SK-N-SH treated with all-trans-retinoic acid at 6 μM for 48 hours (cell line): ENCODE results near the gene UNC45B.

Source experiments
- ATAC-seq: fragments of 200-7000 bp; cut with Tn5 transposase; 3 replicates; pipeline ENCODE4 v1.9.1; 2020; ENCODE audit warnings: mild to moderate bottlenecking, moderate library complexity
- ARNTL ChIP-seq: fragments of 450-650 bp; formaldehyde crosslinking; IDR thresholded peaks from 2 replicates; pipeline ENCODE4 v1.5.0; 2020; ENCODE audit warnings: low read depth, mild to moderate bottlenecking, moderate library complexity, borderline replicate concordance
- BACH2 ChIP-seq: fragments of 250-450 bp; sonication (Bioruptor Pico); IDR thresholded peaks from 2 replicates; pipeline ENCODE4 v1.9.0; 2021; ENCODE audit warnings: mild to moderate bottlenecking, borderline replicate concordance
- CSDC2 ChIP-seq: fragments of 250-450 bp; sonication (Bioruptor Pico); IDR thresholded peaks from 2 replicates; pipeline ENCODE4 v1.5.0; 2020; ENCODE audit warnings: mild to moderate bottlenecking, moderate library complexity
- GLIS3 ChIP-seq: fragments of 250-450 bp; sonication (Bioruptor Pico); IDR thresholded peaks from 2 replicates; pipeline ENCODE4 v1.5.0; 2020; ENCODE audit warnings: mild to moderate bottlenecking, moderate library complexity
- ISL1 ChIP-seq: fragments of 250-450 bp; sonication (Bioruptor Pico); IDR thresholded peaks from 2 replicates; pipeline ENCODE4 v2.1.2; 2022; ENCODE audit warnings: mild to moderate bottlenecking, moderate library complexity
- RARB ChIP-seq: fragments of 250-450 bp; sonication (Bioruptor Pico); IDR thresholded peaks from 2 replicates; pipeline ENCODE4 v1.8.0; 2021; ENCODE audit warnings: mild to moderate bottlenecking, moderate library complexity
- SNAI2 ChIP-seq: fragments of 250-450 bp; sonication (Bioruptor Pico); IDR thresholded peaks from 2 replicates; pipeline ENCODE4 v1.5.0; 2020; ENCODE audit warnings: mild to moderate bottlenecking, moderate library complexity
- TCF4 ChIP-seq: fragments of 250-450 bp; sonication (Bioruptor Pico); IDR thresholded peaks from 2 replicates; pipeline ENCODE4 v1.8.0; 2021; ENCODE audit warnings: mild to moderate bottlenecking, moderate library complexity, borderline replicate concordance
- ZC3H10 ChIP-seq: fragments of 250-450 bp; sonication (Bioruptor Pico); IDR thresholded peaks from 2 replicates; pipeline ENCODE4 v1.5.1; 2021; ENCODE audit warnings: mild to moderate bottlenecking, moderate library complexity
- ZFP3 ChIP-seq: fragments of 250-450 bp; sonication (Bioruptor Pico); IDR thresholded peaks from 2 replicates; pipeline ENCODE4 v1.5.0; 2020; ENCODE audit warnings: mild to moderate bottlenecking, moderate library complexity
- ZFP30 ChIP-seq: fragments of 450-650 bp; formaldehyde crosslinking; IDR thresholded peaks from 2 replicates; pipeline ENCODE4 v1.5.0; 2022; ENCODE audit warnings: mild to moderate bottlenecking, moderate library complexity
- ZNF565 ChIP-seq: fragments of 450-650 bp; formaldehyde crosslinking; conservative IDR thresholded peaks from 2 replicates; pipeline ENCODE4 v1.5.0; 2020; ENCODE audit warnings: low read depth, mild to moderate bottlenecking, moderate library complexity
- ZNF70 ChIP-seq: fragments of 450-650 bp; formaldehyde crosslinking; IDR thresholded peaks from 2 replicates; pipeline ENCODE4 v1.5.0; 2020; ENCODE audit warnings: mild to moderate bottlenecking, moderate library complexity
- ZNF8 ChIP-seq: fragments of 450-650 bp; formaldehyde crosslinking; IDR thresholded peaks from 2 replicates; pipeline ENCODE4 v1.5.0; 2020; ENCODE audit warnings: mild to moderate bottlenecking, moderate library complexity
- TF ChIP-seq, protein P1 (sequence below): fragments of 250-450 bp; sonication (Bioruptor Pico); IDR thresholded peaks from 2 replicates; pipeline ENCODE4 v1.5.1; 2020; ENCODE audit warnings: low read depth, mild to moderate bottlenecking, moderate library complexity
- TF ChIP-seq, protein P2 (sequence below): fragments of 250-450 bp; sonication (Bioruptor Pico); IDR thresholded peaks from 2 replicates; pipeline ENCODE4 v1.5.0; 2020; ENCODE audit warnings: mild to moderate bottlenecking, moderate library complexity
- TF ChIP-seq, protein P3 (sequence below): fragments of 250-450 bp; sonication (Bioruptor Pico); IDR thresholded peaks from 2 replicates; pipeline ENCODE4 v1.8.0; 2020; ENCODE audit warnings: mild to moderate bottlenecking, moderate library complexity, borderline replicate concordance
- TF ChIP-seq, protein P4 (sequence below): fragments of 250-450 bp; sonication (Bioruptor Pico); IDR thresholded peaks from 2 replicates; pipeline ENCODE4 v1.8.0; 2021; ENCODE audit warnings: low read depth, mild to moderate bottlenecking, moderate library complexity, borderline replicate concordance

UNC45B gene

GRCh38 chr17:35236821-35237220, 89.2 kb downstream of the UNC45B start:
- TF ChIP-seq SNAI2 (CRISPR knock-in tag) (no peak), ZC3H10 (CRISPR knock-in tag) (no peak), ARNTL (CRISPR knock-in tag) (no peak), ZFP30 (CRISPR knock-in tag) (no peak), ZNF565 (CRISPR knock-in tag) (no peak), GLIS3 (no peak)
- TF ChIP-seq, protein P1, sequence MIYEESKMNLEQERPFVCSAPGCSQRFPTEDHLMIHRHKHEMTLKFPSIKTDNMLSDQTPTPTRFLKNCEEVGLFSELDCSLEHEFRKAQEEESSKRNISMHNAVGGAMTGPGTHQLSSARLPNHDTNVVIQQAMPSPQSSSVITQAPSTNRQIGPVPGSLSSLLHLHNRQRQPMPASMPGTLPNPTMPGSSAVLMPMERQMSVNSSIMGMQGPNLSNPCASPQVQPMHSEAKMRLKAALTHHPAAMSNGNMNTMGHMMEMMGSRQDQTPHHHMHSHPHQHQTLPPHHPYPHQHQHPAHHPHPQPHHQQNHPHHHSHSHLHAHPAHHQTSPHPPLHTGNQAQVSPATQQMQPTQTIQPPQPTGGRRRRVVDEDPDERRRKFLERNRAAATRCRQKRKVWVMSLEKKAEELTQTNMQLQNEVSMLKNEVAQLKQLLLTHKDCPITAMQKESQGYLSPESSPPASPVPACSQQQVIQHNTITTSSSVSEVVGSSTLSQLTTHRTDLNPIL (CRISPR knock-in tag): no peak
- ATAC-seq: no peak

GRCh38 chr17:35238821-35239220, 91.2 kb downstream of the UNC45B start:
- ATAC-seq: no peak

More at GRCh38 chr17:35238821-35239220, 91.2 kb downstream of the UNC45B start:
- TF ChIP-seq ISL1 (CRISPR knock-in tag): no peak
- TF ChIP-seq GLIS3: no peak
- TF ChIP-seq CSDC2 (CRISPR knock-in tag): no peak
- TF ChIP-seq, protein P2, sequence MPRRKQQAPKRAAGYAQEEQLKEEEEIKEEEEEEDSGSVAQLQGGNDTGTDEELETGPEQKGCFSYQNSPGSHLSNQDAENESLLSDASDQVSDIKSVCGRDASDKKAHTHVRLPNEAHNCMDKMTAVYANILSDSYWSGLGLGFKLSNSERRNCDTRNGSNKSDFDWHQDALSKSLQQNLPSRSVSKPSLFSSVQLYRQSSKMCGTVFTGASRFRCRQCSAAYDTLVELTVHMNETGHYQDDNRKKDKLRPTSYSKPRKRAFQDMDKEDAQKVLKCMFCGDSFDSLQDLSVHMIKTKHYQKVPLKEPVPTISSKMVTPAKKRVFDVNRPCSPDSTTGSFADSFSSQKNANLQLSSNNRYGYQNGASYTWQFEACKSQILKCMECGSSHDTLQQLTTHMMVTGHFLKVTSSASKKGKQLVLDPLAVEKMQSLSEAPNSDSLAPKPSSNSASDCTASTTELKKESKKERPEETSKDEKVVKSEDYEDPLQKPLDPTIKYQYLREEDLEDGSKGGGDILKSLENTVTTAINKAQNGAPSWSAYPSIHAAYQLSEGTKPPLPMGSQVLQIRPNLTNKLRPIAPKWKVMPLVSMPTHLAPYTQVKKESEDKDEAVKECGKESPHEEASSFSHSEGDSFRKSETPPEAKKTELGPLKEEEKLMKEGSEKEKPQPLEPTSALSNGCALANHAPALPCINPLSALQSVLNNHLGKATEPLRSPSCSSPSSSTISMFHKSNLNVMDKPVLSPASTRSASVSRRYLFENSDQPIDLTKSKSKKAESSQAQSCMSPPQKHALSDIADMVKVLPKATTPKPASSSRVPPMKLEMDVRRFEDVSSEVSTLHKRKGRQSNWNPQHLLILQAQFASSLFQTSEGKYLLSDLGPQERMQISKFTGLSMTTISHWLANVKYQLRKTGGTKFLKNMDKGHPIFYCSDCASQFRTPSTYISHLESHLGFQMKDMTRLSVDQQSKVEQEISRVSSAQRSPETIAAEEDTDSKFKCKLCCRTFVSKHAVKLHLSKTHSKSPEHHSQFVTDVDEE (CRISPR knock-in tag): no peak
- TF ChIP-seq ZNF8 (CRISPR knock-in tag): no peak
- TF ChIP-seq ZFP3 (CRISPR knock-in tag): no peak
- TF ChIP-seq, protein P3, sequence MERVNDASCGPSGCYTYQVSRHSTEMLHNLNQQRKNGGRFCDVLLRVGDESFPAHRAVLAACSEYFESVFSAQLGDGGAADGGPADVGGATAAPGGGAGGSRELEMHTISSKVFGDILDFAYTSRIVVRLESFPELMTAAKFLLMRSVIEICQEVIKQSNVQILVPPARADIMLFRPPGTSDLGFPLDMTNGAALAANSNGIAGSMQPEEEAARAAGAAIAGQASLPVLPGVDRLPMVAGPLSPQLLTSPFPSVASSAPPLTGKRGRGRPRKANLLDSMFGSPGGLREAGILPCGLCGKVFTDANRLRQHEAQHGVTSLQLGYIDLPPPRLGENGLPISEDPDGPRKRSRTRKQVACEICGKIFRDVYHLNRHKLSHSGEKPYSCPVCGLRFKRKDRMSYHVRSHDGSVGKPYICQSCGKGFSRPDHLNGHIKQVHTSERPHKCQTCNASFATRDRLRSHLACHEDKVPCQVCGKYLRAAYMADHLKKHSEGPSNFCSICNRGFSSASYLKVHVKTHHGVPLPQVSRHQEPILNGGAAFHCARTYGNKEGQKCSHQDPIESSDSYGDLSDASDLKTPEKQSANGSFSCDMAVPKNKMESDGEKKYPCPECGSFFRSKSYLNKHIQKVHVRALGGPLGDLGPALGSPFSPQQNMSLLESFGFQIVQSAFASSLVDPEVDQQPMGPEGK (CRISPR knock-in tag): no peak
- TF ChIP-seq, protein P4, sequence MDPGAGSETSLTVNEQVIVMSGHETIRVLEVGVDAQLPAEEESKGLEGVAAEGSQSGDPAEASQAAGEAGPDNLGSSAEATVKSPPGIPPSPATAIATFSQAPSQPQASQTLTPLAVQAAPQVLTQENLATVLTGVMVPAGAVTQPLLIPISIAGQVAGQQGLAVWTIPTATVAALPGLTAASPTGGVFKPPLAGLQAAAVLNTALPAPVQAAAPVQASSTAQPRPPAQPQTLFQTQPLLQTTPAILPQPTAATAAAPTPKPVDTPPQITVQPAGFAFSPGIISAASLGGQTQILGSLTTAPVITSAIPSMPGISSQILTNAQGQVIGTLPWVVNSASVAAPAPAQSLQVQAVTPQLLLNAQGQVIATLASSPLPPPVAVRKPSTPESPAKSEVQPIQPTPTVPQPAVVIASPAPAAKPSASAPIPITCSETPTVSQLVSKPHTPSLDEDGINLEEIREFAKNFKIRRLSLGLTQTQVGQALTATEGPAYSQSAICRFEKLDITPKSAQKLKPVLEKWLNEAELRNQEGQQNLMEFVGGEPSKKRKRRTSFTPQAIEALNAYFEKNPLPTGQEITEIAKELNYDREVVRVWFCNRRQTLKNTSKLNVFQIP: no peak
- no peak for TF ChIP-seq TCF4 (CRISPR knock-in tag)
- no peak for TF ChIP-seq ARNTL (CRISPR knock-in tag)
- TF ChIP-seq RARB: no peak
- TF ChIP-seq ZNF565 (CRISPR knock-in tag): no peak
- no peak for TF ChIP-seq ZNF70 (CRISPR knock-in tag)
- no peak for TF ChIP-seq SNAI2 (CRISPR knock-in tag)
- TF ChIP-seq BACH2 (CRISPR knock-in tag): no peak
- TF ChIP-seq, all 23 proteins: peak for 0
